ENCODE data around the gene MSH3.

DNA sequence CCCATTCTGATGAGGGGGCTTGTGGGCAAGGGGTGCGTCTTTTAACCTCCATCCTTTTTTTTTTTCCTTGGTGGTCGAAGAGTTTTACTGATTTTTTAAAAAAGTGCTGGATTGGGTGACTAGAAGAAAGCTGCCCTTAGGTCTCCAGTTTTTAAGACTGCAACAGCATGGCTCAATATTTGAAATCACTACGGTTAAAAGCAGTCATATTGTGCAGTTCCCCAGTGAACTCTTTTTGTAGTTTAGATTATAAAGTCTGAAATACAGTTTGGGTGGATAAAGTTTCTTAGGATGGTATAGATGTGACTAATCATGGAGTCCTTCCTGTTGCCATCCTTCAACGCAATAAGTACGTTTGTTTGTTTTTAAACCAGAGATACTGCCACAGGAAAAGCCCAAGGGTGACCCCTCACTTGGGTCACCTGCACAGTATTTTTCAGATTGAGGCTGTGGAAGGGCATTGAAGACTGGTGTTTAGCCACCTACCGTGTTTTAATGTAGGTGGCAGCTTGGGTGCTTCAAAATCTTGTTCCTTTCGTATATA is 851 bp downstream of the MSH3 start:
- no peak for TF ChIP-seq SP3 (tag by site-specific recombination; IDR thresholded peaks at IDR 0.05)
- TF ChIP-seq, protein P1, sequence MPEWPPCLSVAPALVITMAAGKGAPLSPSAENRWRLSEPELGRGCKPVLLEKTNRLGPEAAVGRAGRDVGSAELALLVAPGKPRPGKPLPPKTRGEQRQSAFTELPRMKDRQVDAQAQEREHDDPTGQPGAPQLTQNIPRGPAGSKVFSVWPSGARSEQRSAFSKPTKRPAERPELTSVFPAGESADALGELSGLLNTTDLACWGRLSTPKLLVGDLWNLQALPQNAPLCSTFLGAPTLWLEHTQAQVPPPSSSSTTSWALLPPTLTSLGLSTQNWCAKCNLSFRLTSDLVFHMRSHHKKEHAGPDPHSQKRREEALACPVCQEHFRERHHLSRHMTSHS (tag by site-specific recombination; IDR thresholded peaks at IDR 0.05) = no peak
- TF ChIP-seq ZBTB7A (tag by site-specific recombination; IDR thresholded peaks at IDR 0.05; ENCODE audit: low read depth) = no peak
- TF ChIP-seq, protein P2, sequence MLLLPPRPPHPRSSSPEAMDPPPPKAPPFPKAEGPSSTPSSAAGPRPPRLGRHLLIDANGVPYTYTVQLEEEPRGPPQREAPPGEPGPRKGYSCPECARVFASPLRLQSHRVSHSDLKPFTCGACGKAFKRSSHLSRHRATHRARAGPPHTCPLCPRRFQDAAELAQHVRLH (tag by site-specific recombination; IDR thresholded peaks at IDR 0.05) = 0 out of 2 replicates have a peak, but pooled peaks have one; percentile 5
- TF ChIP-seq KLF7 (tag by site-specific recombination; IDR thresholded peaks at IDR 0.05; ENCODE audit: borderline replicate concordance) = no peak
- no peak for TF ChIP-seq ZNF133 (tag by site-specific recombination; IDR thresholded peaks at IDR 0.05)

All from HEK293 (cell line).